Fibroblast of lung (primary cell): Measurements from ENCODE around the gene GABRE.

ENCODE experiments used
- CTCF ChIP-seq, 2 donors: IDR thresholded peaks in 1 of 2; conservative IDR thresholded peaks in 1 of 2; 1 replicate in 1 of 2; 2 replicates in 1 of 2; pipeline ENCODE4 v1.5.1; 2011 to 2012; ENCODE audit warnings: low read length in 2 of 2, control low read depth in 1 of 2, inconsistent platforms in 1 of 2, low read depth in 1 of 2, mild to moderate bottlenecking in 1 of 2
- EZH2 ChIP-seq: IDR thresholded peaks from 2 replicates; pipeline ENCODE4 v1.5.1; 2012; ENCODE audit warnings: low read length, control low read depth, mild to moderate bottlenecking; ENCODE audit errors: missing control alignments

GRCh38 chrX:151983186-151983585 is 8.7 kb upstream of the GABRE start:
- TF ChIP-seq CTCF (conservative IDR thresholded peaks at IDR 0.05 in 1 of 2, IDR thresholded peaks at IDR 0.05 in 1 of 2; ENCODE audit: low read depth in 1 of 2, low read length in 2 of 2) (no peak), EZH2 (no peak)
